ENCODE measurements around the gene GCNT4. TPM values are rescaled to one million over a fixed set of nuclear protein-coding genes. Genes with fewer than 3 reads are reported as not detected.

The GCNT4 gene
- total RNA-seq, 1 experiment from 2014 or later, result 0.63 TPM

- peaks cover 8 to 18% (median 15%) of the 10 kb centered on the region in 3 experiments for H3K36me3 Mint-ChIP-seq (ENCODE audit: insufficient read depth in 1 of 3, low read depth in 3 of 3)
- no peak overlapping the region for H3K4ac ChIP-seq (ENCODE audit: low read depth, low read length)
Measured at GRCh38 chr5:75006865-75007822, 45.2 kb downstream of the GCNT4 start.

More at GRCh38 chr5:75006865-75007822, 45.2 kb downstream of the GCNT4 start:
- Histone ChIP-seq H2BK5ac (ENCODE audit: insufficient read length, low read length) (no peak overlapping the region), H3K9ac (ENCODE audit: extremely low read depth, insufficient read length, low read length) (no peak overlapping the region), H3K23me2 (ENCODE audit: insufficient read length, low read depth, low read length, poor library complexity, severe bottlenecking) (no peaks in the 10 kb centered on the region), H4K91ac (ENCODE audit: insufficient read length, low read depth, low read length) (no peak overlapping the region), H3K79me2 (ENCODE audit: insufficient read depth, low read length) (no peaks in the 10 kb centered on the region), H3K56ac (ENCODE audit: insufficient read length, low read depth, low read length) (no peak overlapping the region), H3K23ac (ENCODE audit: insufficient read length, low read depth, low read length) (no peak overlapping the region), H3K79me1 (ENCODE audit: insufficient read depth, low read depth, low read length, poor library complexity, severe bottlenecking) (no peaks in the 10 kb centered on the region), H2AK5ac (ENCODE audit: insufficient read length, low read length) (no peak overlapping the region), H3K9me3 (ENCODE audit: control insufficient read depth, low read depth, low read length) (peaks cover 5% of the 10 kb centered on the region), H3K14ac (ENCODE audit: insufficient read depth, low read length) (no peak overlapping the region), H4K8ac (replicated peaks; ENCODE audit: insufficient read length, low read depth, low read length) (no peak overlapping the region), H3K27ac (ENCODE audit: insufficient read length, low read depth, low read length) (no peak overlapping the region), H3T11ph (ENCODE audit: low read length) (no peak overlapping the region), H2BK120ac (ENCODE audit: low read depth, low read length, poor library complexity, severe bottlenecking) (no peak overlapping the region), H2BK15ac (ENCODE audit: low read depth, low read length) (no peak overlapping the region), H3K27me3 (ENCODE audit: insufficient read depth, low read length) (no peaks in the 10 kb centered on the region), H2AFZ (ENCODE audit: low read length) (no peak overlapping the region), H4K5ac (ENCODE audit: insufficient read length, low read depth, low read length) (no peak overlapping the region), H3K4me2 (ENCODE audit: insufficient read depth, insufficient read length, low read length) (no peak overlapping the region), H3K4me1 (ENCODE audit: insufficient read depth, low read length) (peaks cover 2% of the 10 kb centered on the region; the same call in 1 of the 2 replicates), H2BK12ac (ENCODE audit: insufficient read length, low read depth, low read length) (no peak overlapping the region), H2BK20ac (ENCODE audit: low read depth, low read length, poor library complexity, severe bottlenecking) (no peak overlapping the region), H4K20me1 (ENCODE audit: control insufficient read depth, insufficient read depth, insufficient read length) (no peaks in the 10 kb centered on the region), H3K18ac (ENCODE audit: insufficient read length, low read depth, low read length) (no peak overlapping the region)
- TF ChIP-seq CTCF (conservative IDR thresholded peaks at IDR 0.05), result no peak
- no peak for DNase-seq
- Mint-ChIP-seq H3K4me1 (peaks cover 21 to 23% of the 10 kb centered on the region in 2 experiments), H3K27me3 (ENCODE audit: low read depth) (no peaks in the 10 kb centered on the region), H3K9me3 (peaks cover 18% of the 10 kb centered on the region in 2 experiments), H3K4me3 (no peak overlapping the region), H3K27ac (peak overlapping the region in 1 of 3 experiments; percentile 48; a peak in 1 of 7 replicates)
- no CpG with 5 or more reads among the region's 10 CpGs for WGBS (ENCODE audit: extremely low coverage, insufficient read length, low lambda C conversion rate)
